Activated CD4-positive, alpha-beta memory T cell treated with anti-CD3 and anti-CD28 coated beads, Interleukin-2, amount 10 ng/mL, durations not matched to agents 7 days and 5 days (primary cell): ENCODE measurements around the gene ZNF277. TPM values are rescaled to one million over a fixed set of nuclear protein-coding genes. Genes with fewer than 3 reads are reported as not detected.

Experiments
- total RNA-seq, 2 experiments: library from RNA; stranded (reverse); gene quantifications; one replicate each; pipeline ENCODE4 v1.2.3, GENCODE V29; 2021

ZNF277 gene
- total RNA-seq, 2 experiments from 2014 or later = 27.4 to 27.6 TPM

Other genes with a start within 250 kb of the ZNF277 start
- gene DOCK4, start 296 bp upstream of the ZNF277 start, total RNA-seq = under 1 TPM; 0.35 to 0.50 TPM
- gene IFRD1, start 243.8 kb downstream of the ZNF277 start, total RNA-seq = 10 to 100 TPM; 33.4 to 36.1 TPM